OCI-LY7 (cell line): ENCODE data around the gene DNAH3.

Source experiments
- EZH2phosphoT487 ChIP-seq: fragments of 200-600 bp; sonication (generic); IDR thresholded peaks from 2 replicates; pipeline ENCODE4 v1.6.1; 2018; ENCODE audit warnings: low read depth, borderline replicate concordance, mild to moderate bottlenecking, mixed run types, antibody characterized with exemption, low read length, moderate library complexity, mixed read lengths
- TF ChIP-seq, protein P1 (sequence below): fragments of 200-600 bp; sonication (generic); conservative IDR thresholded peaks from 2 replicates; pipeline ENCODE4 v1.5.1; 2014; ENCODE audit warnings: mild to moderate bottlenecking, antibody characterized with exemption, low read length, moderate library complexity, mixed read lengths

DNA sequence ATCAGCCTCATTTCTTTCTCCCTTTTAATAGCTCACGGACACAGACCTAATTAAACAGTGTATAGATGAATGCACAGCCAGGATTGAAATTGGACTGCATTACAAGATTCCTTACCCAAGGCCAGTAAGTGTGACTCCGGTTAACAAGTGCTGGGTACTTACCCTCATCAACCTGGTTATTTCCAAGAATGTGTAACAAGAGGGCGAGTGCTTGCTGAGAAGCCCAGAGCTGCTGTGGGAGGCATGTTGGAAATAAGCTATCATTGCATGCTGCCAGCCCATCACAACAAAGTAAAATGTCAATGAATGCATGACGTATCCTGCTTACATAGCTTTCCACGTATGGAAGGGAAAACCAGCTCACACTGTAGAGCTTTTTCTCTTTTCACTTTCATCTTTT, 230.6 kb downstream of the DNAH3 start:
- TF ChIP-seq, protein P1, sequence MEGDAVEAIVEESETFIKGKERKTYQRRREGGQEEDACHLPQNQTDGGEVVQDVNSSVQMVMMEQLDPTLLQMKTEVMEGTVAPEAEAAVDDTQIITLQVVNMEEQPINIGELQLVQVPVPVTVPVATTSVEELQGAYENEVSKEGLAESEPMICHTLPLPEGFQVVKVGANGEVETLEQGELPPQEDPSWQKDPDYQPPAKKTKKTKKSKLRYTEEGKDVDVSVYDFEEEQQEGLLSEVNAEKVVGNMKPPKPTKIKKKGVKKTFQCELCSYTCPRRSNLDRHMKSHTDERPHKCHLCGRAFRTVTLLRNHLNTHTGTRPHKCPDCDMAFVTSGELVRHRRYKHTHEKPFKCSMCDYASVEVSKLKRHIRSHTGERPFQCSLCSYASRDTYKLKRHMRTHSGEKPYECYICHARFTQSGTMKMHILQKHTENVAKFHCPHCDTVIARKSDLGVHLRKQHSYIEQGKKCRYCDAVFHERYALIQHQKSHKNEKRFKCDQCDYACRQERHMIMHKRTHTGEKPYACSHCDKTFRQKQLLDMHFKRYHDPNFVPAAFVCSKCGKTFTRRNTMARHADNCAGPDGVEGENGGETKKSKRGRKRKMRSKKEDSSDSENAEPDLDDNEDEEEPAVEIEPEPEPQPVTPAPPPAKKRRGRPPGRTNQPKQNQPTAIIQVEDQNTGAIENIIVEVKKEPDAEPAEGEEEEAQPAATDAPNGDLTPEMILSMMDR: no peak
- no peak for TF ChIP-seq EZH2phosphoT487
